COR-L47 (cell line): ENCODE measurements around the gene MRPS25.

Experiments used
- DNase-seq: peaks from one replicate; lab custom pipeline; 2025; lab: John Stamatoyannopoulos, UW

MRPS25 gene

GRCh38 chr3:15064835-15065549, at the start of gene MRPS25:
MRPS25 (minus strand) TSS chr3:15065315; CDS start chr3:15065194, 121 bp downstream.
- peak; percentile 59 for DNase-seq

GRCh38 chr3:15113884-15114283, 48.8 kb upstream of the MRPS25 start:
- DNase-seq, result no peak

GRCh38 chr3:15113471-15113870, 48.4 kb upstream of the MRPS25 start:
- DNase-seq, result no peak

DNA sequence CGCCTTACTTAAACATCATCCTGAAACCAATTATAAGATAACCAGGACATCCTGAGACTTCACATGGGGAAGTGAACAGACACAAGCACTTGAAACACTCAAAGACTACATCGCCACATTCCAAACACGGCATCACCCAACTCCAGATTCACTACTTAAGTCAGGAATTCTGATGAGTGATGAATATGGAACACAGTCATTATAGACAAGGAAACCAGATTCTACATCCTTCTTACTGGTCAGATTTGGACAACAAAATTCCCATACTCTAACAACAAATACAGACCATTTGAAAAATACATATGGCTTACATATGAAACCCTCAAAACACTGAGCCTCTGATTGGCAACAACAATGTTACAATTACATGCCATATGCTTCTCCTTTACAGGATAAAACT, 46.9 kb upstream of the MRPS25 start:
- DNase-seq, result no peak

GRCh38 chr3:15110206-15110605, 45.1 kb upstream of the MRPS25 start:
- no peak for DNase-seq

DNA sequence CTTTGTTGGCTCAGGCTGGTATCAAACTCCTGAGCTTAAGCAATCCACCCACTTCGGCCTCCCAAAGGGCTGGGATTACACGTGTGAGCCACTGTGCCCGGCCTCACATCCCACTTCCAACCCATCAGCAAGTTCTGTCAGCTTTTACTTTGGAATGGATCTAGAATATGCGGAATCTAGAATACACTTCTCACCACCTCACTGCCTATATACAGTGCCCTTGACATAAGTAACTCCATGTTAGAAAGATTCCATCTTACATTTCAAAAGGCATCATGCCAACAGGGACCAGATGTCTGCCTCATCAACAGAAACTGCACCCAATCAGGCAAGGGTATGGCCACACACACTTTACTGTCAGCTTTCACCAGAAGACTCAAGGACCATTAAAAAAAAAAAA, 43.8 kb upstream of the MRPS25 start:
- no peak for DNase-seq

GRCh38 chr3:15108082-15108545, 43.0 kb upstream of the MRPS25 start:
- DNase-seq, result peak; percentile 41

- no peak for DNase-seq
These were observed 42.2 kb upstream of the MRPS25 start for GRCh38 chr3:15107075-15107947.

GRCh38 chr3:15102836-15103235, 37.7 kb upstream of the MRPS25 start:
- DNase-seq, result no peak

- no peak for DNase-seq
These were observed 37.1 kb upstream of the MRPS25 start for GRCh38 chr3:15102256-15102655.

- no peak for DNase-seq
These were observed 34.4 kb upstream of the MRPS25 start for GRCh38 chr3:15099364-15100098.

DNA sequence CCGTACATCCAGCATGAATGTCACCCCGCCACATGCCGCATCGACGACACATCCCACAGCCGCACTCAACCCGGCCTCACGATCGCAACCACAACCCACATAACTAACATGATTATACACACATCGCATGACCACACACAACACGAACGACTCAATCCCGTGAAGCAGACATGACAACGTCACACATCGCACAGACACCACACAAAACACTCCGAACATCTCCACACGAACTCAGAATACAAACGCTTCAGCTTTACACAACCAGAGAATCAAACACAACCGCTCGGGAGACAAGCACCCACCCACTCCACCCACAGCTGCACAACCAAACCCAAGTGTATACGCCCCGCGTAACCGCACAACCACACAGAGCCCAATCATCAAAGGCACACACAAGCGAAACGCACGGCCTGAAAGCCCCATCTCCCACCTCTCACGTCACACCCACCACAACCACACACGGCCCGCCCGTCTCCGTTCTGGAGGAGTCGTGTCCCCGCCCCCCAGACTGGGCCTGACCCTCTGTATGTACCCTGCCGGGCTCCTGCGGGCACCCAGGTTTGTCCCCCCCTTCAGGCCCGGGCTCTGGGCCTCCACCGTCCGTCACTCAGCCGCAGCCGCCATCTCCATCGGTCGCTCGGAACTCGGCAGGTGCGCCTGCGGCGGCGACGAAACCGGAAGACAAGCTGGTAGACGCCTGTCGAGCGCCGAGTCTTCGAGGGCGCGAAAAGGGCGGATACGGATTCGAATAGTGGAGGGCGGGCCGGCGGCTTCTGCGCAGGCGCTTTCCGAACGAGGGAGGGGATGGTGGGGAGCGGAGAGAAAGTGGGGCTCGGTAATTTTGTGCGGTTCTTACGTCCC, 33.6 kb upstream of the MRPS25 start, which contains the start of gene RBSN:
RBSN (minus strand) TSS at position 646 of the 861 bp plus-strand sequence. CDS start 3,028 bp downstream, outside the sequence.
- DNase-seq, result peak; percentile 76

DNA sequence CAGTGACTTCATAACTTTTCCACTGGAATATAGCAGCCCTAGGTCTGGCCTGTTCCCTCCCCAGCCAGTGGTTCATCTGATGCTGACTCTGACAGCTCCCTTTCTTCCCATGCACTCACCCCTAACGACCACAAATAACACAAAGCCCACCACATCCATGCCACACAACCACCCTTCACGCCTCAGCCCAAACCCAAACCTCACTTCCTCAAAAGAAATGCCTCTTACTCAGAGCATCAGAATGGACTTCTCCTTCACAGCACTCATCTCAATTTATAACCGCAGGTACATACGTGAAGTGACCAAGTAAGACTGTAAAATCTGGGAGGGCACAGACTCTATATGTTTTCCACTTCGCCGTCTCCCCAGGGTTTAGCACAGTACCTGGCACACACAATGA, 32.8 kb upstream of the MRPS25 start:
- DNase-seq, result no peak

DNA sequence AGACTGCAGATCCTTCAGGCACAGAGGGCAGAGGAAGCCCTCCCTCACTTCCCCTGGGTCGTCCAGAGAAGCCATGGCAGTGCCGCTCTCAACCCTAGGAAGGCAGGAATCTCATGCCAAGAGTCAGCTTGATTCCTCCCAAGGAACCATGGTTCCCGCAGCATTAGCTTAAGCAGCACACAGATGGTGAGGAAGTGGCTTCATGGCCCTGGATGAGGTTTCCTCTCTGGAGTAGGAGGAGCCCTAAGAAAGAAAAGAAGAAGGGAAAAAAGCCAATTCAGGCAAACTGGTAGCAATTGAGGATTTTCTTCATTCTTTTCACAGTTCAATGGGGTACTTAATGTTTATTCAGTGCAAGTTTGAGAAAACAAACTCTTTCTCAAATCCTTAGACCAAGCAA, 30.9 kb upstream of the MRPS25 start:
- no peak for DNase-seq

DNA sequence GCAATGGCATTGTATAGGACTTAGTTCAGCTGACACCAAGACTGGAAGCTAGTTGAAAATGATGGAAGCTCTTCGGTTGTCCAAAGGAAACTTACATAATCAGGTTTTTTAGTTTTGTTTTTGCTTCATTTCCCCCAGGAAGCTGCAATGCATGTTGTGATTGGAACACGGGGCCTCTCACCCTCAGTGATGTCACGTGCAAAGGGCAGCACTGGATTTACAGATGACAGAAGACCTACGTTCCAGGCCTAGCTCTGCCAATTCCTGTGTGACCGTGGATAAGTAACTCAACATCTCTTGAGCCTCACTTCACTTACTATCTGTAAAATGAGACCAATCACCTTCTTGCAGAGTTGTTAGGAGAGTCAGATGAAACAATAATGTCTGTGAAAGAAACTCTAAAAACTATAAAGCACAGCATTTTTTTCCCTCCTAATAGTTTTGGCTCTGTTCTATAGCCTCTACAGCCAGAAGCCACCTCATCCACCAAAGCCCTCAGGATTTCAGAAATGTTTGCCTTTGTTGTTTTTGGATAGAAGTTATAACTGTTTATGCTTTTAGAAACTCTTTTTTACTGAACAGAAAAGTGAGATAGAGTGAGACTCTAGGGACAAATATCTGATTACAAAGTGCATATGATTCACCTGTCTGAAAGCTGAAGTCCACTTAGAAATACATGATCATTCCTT, 29.2 kb upstream of the MRPS25 start:
- DNase-seq, result no peak

GRCh38 chr3:15092686-15093085, 27.6 kb upstream of the MRPS25 start:
- DNase-seq, result no peak

- no peak for DNase-seq
These were observed 26.5 kb upstream of the MRPS25 start for GRCh38 chr3:15091575-15091974.

DNA sequence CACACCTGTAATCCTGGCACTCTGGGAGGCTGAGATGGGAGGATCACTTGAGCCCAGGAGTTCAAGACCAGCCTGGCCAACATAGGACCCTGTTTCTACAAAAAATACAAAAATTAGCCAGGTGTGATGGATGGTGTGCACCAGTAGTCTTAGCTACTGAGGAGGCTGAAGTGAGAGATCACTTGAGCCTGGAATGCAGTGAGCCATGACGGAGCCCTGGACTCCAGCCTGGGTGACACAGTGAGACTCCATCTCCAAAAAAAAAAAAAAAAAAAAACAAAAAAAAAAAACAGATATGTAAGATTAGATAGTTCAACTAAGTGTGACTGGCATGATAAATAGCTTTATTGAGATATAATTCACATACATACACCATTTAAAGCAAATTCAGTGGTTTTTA, 24.1 kb upstream of the MRPS25 start:
- DNase-seq, result no peak

GRCh38 chr3:15086699-15087098, 21.6 kb upstream of the MRPS25 start:
- DNase-seq, result no peak

GRCh38 chr3:15086263-15086662, 21.1 kb upstream of the MRPS25 start:
- DNase-seq, result no peak

DNA sequence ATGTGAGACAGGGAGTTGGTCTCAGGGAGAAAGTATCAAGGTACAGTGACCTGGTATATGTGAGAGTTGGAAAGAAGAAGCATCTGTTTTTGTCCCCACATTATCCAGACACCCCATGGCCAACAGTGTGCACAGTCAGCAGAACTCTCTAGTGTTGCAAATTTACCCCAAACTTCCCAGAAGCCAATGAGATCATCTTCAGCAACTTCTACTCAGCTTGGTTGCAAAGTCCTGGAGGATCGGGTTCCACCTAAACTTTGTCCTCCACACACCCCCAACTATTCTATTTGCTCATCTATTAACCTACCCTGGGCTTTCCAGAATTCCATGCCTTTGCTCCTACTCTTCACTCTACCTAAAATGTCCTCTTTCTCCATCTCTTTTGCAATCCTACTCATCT, 18.1 kb upstream of the MRPS25 start:
- no peak for DNase-seq
